Uterus (tissue), 4 donors: ENCODE results near the gene DNPEP. TPM values are rescaled to one million over a fixed set of nuclear protein-coding genes. Genes with fewer than 3 reads are reported as not detected.

Experiments used
- DNase-seq, 2 donors: peaks; one replicate each; pipeline ENCODE4 v3.0.0-alpha.2; 2019 to 2020
- H3K27ac ChIP-seq, 2 donors: fragments of 200-600 bp; sonication (generic); 1 replicate in 1 of 2; 2 replicates in 1 of 2; pipeline ENCODE4 v1.5.1; 2016 to 2018
- H3K27me3 ChIP-seq, 2 donors: fragments of 200-600 bp; sonication (generic); one replicate each; pipeline ENCODE4 v1.5.1; 2018 to 2019; ENCODE audit warnings: control low read depth in 1 of 2
- H3K36me3 ChIP-seq, 2 donors: fragments of 200-600 bp; sonication (generic); one replicate each; pipeline ENCODE4 v1.5.1; 2019; ENCODE audit warnings: control low read depth in 1 of 2
- H3K4me1 ChIP-seq, 2 donors: fragments of 200-600 bp; sonication (generic); one replicate each; pipeline ENCODE4 v1.5.1; 2018 to 2019; ENCODE audit warnings: control low read depth in 1 of 2
- H3K4me3 ChIP-seq, 2 donors: fragments of 200-600 bp; sonication (generic); 1 replicate in 1 of 2; 2 replicates in 1 of 2; pipeline ENCODE4 v1.5.1; 2018 to 2019; ENCODE audit warnings: mild to moderate bottlenecking in 1 of 2
- H3K9me3 ChIP-seq, 2 donors: fragments of 200-600 bp; sonication (generic); one replicate each; pipeline ENCODE4 v1.5.1; 2019; ENCODE audit warnings: control low read depth in 1 of 2
- CTCF ChIP-seq, 4 experiments: fragments of 200-600 bp in 2 of 4; fragments of 450-650 bp in 2 of 4; sonication (generic) in 2 of 4; IDR thresholded peaks; one replicate each; pipeline ENCODE4 v1.5.1; 2016 to 2019; ENCODE audit warnings: antibody characterized with exemption in 4 of 4, mild to moderate bottlenecking in 2 of 4, moderate library complexity in 1 of 4
- POLR2A ChIP-seq, 2 donors: fragments of 450-650 bp; IDR thresholded peaks; one replicate each; pipeline ENCODE4 v1.6.1; 2016; ENCODE audit warnings: antibody characterized with exemption in 2 of 2, mild to moderate bottlenecking in 1 of 2, moderate library complexity in 1 of 2
- intact Hi-C: fragments of 100-400 bp; cut with DNase I; formaldehyde crosslinking; loops from one replicate; pipeline ENCODE4 v1.15.1; 2023; ENCODE audit warnings: low total_unique reads
- total RNA-seq, 4 donors: library from RNA; depleted of rRNA in 3 of 4; stranded (reverse); fragments of >200 nt in 3 of 4; gene quantifications; one replicate each; pipeline versions ENCODE4 v1.1.0 to v1.2.4, GENCODE V29; 2014 to 2023
- donor health status: DM: yes; HTN: yes; CAD: no.

The DNPEP gene
- total RNA-seq, 4 donors from 2014 or later = 35.9 to 93.7 (median 47.5) TPM

GRCh38 chr2:219344751-219345430 is 42.8 kb downstream of the DNPEP start:
- no peak for TF ChIP-seq CTCF (IDR thresholded peaks at IDR 0.05)
- TF ChIP-seq POLR2A (IDR thresholded peaks at IDR 0.05) = no peak
- H3K27ac ChIP-seq = no peak overlapping the region
- no peaks in the 10 kb centered on the region for H3K36me3 ChIP-seq
- H3K4me1 ChIP-seq = no peaks in the 10 kb centered on the region
- H3K9me3 ChIP-seq = no peaks in the 10 kb centered on the region
- H3K27me3 ChIP-seq = no peaks in the 10 kb centered on the region
- DNase-seq = no peak
- no peak overlapping the region for H3K4me3 ChIP-seq
- intact Hi-C loops = no loop called here

- Histone ChIP-seq H3K4me3 (no peak overlapping the region), H3K4me1 (no peaks in the 10 kb centered on the region), H3K9me3 (no peaks in the 10 kb centered on the region), H3K27me3 (peaks cover 13 to 25% of the 10 kb centered on the region in 2 donors), H3K36me3 (no peaks in the 10 kb centered on the region), H3K27ac (no peak overlapping the region)
- intact Hi-C loops = no loop called here
- DNase-seq = no peak
- TF ChIP-seq POLR2A (IDR thresholded peaks at IDR 0.05) = no peak
- TF ChIP-seq CTCF (IDR thresholded peaks at IDR 0.05) = no peak
These were observed 52.3 kb downstream of the DNPEP start for GRCh38 chr2:219335373-219335786.

GRCh38 chr2:219334076-219334475 is 53.6 kb downstream of the DNPEP start:
- no peaks in the 10 kb centered on the region for H3K4me1 ChIP-seq
- no peak for TF ChIP-seq POLR2A (IDR thresholded peaks at IDR 0.05)
- TF ChIP-seq CTCF (IDR thresholded peaks at IDR 0.05) = no peak
- DNase-seq = no peak
- no peaks in the 10 kb centered on the region for H3K9me3 ChIP-seq
- intact Hi-C loops = no loop called here
- H3K4me3 ChIP-seq = no peak overlapping the region
- H3K27ac ChIP-seq = no peak overlapping the region
- H3K36me3 ChIP-seq = no peaks in the 10 kb centered on the region
- H3K27me3 ChIP-seq = peaks cover 13 to 25% of the 10 kb centered on the region in 2 donors

- no peak within 1 kb of the TSS for H3K4me3 ChIP-seq
- H3K27me3 ChIP-seq = peaks cover 13 to 25% of the 10 kb centered on the region in 2 donors
- H3K4me1 ChIP-seq = no peaks in the 10 kb centered on the region
- H3K36me3 ChIP-seq = no peaks in the 10 kb centered on the region
- H3K9me3 ChIP-seq = no peaks in the 10 kb centered on the region
- TF ChIP-seq POLR2A (IDR thresholded peaks at IDR 0.05) = no peak
- no peak for TF ChIP-seq CTCF (IDR thresholded peaks at IDR 0.05)
- intact Hi-C loops = no loop called here
- no peak within 1 kb of the TSS for H3K27ac ChIP-seq
- DNase-seq = no peak
These were observed 55.2 kb downstream of the DNPEP start, which contains the start of gene RESP18 for GRCh38 chr2:219332542-219332941. RESP18 (minus strand) TSS chr2:219332744.

- TF ChIP-seq CTCF (IDR thresholded peaks at IDR 0.05) (no peak), POLR2A (IDR thresholded peaks at IDR 0.05) (no peak)
- no peaks in the 10 kb centered on the region for H3K36me3 ChIP-seq
- H3K4me3 ChIP-seq = no peak overlapping the region
- H3K27ac ChIP-seq = no peak overlapping the region
- intact Hi-C loops = no loop called here
- H3K9me3 ChIP-seq = no peaks in the 10 kb centered on the region
- no peaks in the 10 kb centered on the region for H3K4me1 ChIP-seq
- H3K27me3 ChIP-seq = peaks cover 13 to 25% of the 10 kb centered on the region in 2 donors
- no peak for DNase-seq
These were observed 56.0 kb downstream of the DNPEP start for GRCh38 chr2:219331560-219332213.
